NCI-H526 (cell line): ENCODE measurements around the gene DGKB.

Source experiments
- DNase-seq, 2 experiments: peaks; one replicate each; lab custom pipeline; 2025; lab: John Stamatoyannopoulos, UW

The DGKB gene

DNA sequence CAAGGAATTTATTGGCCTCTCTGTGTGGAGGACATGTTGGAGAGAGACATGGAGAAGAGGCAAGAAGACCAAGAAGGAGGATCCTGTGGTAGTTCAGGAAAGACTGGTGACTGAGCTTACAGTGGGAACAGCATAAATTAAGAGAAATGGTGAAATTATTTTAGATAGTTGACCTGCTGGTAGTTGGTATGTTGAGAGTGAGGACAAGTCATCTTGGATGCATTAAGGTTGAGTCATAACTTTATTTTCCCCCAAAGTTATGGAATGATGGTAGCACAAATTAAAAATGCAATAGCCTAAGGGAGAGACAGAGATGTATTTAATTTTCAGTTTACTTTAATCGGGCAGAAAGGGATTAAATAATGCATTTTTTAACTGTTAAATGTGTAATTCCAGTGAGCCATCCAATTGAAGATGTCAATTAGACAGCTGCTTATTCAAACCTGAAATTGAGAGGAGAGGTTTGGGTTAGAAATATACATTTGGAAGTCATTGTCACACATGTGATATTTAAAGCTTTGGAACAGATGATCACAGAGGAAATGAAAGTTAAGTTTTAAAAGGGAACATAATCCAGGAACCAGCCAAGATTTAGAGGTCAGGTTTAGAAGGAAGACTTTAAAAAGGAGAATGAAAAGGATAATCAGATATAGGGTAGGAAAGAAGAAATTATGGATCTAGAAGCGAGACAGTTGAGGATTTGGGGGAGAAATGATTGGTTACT lies 80.6 kb downstream of the DGKB start:
- DNase-seq = no peak

DNA sequence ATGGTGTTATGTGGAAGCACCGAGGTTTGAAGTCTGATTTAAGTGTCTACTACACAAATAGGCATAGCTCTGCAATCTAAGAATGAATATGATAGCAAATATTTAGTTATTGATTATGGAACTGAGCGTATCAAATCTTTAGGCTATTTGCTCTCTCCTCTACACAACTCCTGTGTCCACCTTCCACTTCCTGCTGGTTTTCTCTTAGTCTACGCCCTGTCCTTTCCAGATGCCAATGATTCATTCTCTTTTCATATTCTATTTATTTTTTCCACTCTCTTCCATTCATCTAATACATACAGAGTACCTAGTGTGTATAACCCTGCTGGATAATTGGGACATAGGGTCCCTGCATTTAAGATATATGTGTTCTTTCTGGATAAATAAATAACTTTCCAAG lies 83.7 kb downstream of the DGKB start:
- DNase-seq = no peak

DNA sequence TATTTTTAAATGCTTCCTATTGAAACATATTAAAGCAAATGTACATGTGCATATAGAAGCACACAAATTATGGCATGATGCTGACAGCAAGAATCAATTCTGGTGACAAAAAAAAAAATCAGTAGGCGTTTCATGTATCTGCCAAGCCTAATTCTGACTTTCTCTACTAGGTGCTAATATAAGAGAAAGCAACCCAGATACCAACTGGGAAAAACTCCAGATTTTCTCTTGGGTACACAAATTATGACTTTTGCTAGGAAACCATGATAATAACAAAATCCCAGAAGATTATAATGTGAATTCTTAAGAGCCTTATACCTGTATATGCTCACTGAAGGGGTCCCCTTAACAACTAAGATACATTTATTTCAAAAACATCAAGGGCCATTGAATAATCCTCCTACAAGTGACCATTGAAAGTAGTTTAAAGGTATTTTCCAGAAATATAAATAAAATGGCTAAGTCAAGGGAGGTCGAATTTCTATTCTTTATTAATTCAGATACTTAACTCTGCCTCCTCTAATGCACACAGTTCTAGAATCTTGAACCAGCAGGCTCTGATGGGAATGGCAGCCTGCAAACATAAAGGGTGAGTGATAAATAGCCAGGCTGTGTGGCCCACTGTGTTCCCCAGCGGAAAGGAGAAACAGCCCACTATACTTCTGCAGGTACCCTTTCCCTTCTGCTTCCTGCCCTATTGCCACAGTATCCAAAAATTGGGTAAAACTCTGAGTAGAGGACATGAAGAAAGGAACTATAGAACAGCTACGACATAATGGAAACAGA lies 84.5 kb downstream of the DGKB start:
- DNase-seq = no peak

DNA sequence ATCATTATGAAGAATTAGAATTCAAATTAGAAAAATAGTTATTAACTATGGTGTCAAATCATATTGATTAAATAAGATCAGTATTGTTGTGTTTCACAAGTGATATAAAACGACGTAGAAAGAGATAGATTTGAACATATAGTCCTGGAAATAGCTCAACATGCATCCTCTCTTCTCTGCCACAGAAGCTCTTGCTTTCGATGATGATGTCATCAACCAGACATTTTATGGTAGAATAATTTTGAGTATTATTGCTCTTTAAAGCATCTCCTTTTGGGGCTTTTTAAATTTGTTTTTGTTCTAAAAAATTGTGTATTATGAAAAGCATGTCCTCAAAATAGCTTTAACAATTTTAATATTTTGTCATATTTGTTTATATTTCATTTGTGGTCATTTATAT lies 95.0 kb downstream of the DGKB start:
- DNase-seq = no peak

DNA sequence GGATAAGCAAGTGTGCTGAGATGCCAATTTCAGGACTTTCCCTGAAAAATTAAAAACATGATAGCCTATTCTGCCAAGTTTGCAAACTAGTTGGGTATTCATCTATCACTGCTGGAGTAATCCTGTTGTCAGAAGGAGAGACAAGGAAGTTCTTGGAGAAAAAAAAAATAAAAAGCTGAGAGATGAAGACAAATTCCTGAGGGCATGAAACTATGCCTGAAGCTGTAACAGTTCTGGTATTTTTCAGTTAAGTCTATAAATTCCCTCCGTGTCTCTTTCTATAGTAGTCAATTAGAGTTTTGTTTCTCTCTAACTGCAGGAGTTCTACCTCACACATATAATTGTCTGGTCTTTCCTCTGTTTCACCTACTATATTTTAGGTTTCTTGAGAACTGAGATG lies 95.7 kb downstream of the DGKB start:
- no peak for DNase-seq

DNA sequence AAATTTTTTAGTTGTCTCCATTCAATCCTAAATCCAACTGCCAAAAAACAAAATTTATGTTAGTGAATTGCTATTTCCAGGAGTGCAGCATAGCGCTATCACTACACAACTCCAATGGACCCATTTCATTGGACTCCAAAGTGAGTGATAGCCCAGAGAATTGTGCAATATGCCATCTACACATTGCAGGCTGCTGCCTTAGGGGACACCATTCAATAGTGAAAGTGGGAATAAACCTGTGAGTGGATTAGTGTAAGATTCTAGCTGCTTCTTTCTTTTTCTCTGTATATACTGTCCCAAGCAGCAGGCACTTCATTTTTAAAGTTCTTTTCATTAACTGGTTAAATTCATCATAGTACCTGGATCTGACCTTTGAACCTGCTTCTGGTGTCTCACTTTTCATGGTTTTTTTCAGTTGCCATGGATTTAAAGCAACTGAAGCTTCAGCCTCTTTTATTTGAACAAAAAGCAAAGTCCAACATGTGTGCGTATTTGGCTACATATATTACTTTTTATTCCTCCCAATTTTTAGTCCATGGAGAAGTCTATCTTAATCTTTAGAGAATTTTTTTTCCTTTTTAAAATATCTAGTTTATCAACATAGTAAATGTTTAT lies 97.3 kb downstream of the DGKB start:
- no peak for DNase-seq

DNA sequence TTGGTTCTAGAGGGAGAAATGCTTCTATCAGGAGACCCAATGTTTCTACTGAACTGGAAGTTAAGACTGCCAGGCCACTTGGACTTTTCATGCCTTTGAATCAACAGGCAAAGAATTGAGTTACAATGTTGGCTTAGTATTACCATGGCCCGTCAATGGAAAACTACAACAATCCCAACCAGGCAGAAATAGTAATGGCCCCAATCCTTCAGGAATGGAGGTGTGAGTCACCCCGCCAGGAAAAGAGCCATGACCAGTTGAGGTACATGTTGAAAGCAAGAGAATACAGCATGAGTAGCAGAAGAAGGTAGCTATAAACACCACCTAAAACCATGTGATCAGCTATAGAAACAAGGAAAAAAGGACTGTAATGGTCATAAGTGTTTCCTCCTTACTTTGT lies 101.9 kb downstream of the DGKB start:
- no peak for DNase-seq

DNA sequence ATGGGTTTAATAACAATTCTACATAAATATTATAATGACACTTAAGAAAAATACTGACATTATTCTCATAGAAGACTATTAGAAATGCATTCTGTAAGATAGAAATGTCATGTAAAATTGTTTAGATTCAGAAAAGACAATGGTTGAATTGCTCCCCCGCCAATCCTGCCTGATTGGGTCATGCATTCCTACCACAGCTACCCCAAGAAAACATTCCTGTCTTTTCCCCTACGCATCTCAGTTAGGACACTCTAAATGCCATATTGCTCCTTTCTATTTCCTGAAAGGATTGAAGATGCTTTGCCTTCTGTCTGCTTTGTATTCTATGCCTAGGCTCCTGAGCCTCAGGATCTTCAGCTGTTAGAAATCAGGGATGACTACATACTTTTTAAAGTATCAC lies 109.4 kb downstream of the DGKB start:
- DNase-seq = no peak

DNA sequence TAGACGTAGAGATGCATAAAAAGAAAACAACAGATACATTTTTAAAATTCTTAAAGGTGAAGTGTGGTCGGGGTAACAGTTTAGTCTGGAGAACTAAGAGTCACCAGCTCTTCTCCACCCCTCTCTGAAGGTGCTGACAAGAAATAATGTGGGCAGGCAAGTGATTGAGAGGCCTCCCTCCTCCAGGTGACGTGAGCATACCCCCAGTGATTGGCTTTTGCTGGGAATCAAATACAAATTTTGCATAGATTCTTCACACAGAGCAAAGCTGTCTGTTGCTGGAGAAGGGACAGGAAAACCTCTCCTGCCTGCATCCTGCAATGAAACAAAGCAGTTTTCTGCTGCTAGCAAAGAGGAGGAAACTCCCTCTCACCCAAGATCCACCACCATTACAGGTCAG lies 115.0 kb downstream of the DGKB start:
- no peak for DNase-seq

DNA sequence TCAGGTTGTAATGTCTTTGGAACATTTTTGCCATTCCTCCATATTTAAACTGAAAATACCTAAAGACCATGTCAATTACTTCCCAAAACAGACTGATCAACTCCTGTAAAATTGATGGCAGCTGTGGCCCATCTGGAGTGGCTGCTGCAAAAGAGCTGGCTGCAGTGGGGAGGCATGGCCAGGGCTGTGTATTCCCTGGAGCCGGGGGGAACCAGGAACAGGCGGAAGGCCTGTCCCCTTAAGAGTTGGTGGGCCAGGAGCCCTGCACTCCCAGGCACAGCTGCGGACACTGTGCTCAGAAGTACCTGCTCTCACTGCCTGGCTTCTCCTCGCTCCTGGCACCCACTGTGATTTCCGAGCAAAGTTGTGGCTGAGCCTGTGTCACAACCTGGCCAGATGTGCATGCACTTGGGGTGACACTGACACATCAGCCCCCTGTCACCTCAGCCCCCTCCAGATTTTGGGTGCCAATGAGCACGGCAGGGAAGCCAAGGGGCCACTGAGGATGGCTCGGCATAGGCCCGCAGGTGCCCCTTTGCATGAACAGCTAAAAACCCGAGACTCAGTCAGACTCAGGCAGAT lies 116.1 kb downstream of the DGKB start:
- peak in 1 of 2 experiments; percentile 0 for DNase-seq

DNA sequence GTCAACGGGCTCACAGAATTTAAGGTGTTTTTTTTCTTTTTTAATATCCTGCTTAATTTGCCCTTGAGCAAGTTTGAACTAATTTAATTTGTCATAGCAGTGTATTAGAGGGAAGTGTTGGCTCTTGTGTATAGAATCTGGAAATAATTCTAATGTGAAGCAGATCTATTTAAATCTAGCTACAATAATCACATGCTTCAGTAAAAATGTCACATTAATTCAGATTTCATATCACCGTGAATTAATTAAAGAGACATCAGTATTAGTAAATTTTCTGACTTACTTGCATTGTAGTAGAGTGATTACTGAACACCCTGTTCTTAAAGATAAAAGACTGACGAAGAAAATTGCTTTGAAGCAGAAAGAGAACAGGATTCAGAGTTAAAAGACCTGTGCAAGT lies 124.7 kb downstream of the DGKB start:
- DNase-seq = no peak

DNA sequence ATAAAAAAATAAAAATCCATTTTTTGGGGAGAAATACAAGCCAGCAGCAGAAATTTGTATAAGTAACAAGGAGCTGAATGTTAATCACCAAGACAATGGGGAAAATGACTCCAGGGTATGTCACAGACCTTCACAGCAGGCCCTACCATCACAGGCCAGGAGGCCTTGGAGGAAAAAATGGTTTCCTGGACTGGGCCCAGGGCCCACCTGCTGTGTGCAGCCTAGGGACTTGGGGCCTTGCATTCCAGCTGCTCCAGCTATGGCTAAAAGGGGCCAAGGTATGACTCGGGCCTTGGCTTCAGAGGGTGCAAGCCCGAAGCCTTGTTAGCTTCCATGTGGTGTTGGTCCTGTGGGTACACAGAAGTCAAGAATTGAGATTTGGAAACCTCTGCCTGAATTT lies 126.3 kb downstream of the DGKB start:
- DNase-seq = no peak

DNA sequence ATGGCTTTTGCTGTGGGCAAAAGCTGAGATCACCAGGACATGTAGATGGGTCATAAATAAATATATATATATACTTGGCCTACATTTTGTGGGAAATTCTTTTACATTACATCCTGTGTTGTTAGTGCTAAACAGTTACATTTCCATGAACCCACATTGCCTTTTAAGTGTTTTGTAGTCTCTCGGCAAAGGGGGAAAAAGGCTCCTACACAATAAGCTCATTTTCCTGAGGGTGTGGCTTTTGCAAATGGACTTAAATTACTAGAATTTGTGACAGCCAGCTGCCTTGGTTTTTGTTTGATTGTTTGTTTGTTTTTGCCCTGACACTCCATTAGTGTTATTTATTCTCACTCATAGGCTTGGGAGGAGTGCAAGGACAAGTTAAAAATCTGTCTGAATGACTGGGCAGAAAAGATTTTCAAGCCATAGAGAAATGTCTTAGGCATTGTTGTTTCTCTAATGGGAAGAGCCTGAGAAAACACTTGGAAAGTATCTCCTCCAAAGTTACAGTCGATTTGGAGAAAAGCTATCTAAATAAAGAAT lies 128.8 kb downstream of the DGKB start:
- DNase-seq = no peak

DNA sequence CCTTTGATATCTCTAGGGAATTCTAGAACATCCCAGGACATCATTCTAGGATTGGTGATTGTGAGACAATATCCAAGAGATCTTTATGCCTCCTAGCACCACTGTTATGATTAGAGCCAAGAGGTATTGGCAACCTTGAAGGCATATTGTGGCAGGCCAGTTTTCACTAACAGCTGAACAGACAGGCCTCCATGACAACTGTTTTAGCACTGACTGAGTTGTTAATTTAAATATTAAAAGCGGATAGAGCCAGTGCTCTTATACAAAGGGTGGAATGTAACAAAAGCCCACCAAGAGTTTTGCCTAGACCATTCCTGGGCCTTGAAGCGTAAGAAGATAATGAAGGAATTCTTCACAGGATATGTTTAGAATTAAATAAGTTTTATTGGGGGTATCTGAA lies 131.9 kb downstream of the DGKB start:
- DNase-seq = no peak

DNA sequence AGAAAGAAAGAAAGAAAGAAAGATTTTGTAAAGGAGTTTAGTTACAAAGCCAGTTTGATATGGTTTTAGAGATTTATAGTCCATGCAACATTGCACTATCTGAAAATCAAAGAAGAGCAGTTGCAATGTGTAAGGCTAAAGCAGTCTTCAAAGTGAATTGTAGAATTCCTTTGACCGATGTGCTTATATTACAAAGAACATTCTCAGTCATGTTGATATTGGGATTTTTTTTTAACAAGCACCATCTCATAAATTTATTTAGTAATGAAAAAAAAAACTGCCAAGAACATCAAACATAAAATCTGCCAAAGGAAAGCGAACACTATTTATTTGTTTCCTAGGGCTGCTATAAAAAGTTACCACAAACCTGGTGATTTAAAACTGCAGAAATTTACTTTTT lies 133.3 kb downstream of the DGKB start:
- no peak for DNase-seq

DNA sequence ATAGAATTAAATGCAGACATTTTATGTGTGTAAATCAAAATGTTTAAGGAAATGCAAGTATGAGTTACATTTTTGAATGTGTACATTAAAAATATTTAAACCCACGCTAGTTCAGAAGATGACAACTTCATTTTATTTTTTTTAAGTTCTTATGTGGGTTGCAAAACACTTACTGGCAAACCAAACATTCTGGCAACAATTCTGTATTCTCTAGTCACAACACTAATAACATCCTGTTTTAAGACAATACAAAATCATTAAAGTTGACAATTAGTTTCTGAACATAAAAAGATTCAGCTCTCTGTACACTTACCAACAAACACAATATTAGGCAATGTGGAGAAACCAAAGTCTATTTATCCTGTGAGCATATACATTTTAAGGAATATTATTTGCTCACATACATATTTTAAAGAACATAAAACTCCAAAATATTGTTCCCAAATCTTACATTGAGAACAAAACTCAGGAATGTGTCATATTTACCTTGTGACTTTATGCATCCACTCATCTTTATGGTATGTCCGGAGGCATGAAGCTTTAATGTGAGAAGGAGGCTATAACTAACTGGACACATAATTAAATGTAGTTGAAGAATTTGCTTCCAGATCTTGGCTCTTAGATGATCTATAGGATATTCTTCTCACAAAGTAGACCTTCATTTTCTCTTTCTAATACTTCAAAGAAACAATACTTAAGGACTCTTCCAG lies 134.7 kb downstream of the DGKB start:
- DNase-seq = no peak

DNA sequence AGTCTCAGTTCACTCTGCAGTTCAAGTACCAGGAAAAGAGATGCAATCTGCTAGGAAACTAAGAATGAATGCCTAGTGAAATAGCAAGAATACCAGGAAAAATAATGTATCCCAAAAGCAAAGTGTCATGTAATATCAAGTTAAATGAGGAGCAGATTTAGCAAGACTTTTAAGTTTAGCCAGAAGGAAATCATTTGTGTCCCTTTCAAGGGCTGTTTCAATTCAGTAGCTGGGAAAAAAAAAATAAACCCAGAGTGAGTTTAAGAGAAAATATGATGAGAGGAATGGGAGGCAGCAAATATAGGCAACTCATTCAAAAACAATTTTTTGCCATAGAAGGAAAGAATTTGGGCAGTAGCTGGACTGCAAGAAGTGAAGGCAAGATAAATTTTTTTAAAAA lies 135.8 kb downstream of the DGKB start:
- no peak for DNase-seq

DNA sequence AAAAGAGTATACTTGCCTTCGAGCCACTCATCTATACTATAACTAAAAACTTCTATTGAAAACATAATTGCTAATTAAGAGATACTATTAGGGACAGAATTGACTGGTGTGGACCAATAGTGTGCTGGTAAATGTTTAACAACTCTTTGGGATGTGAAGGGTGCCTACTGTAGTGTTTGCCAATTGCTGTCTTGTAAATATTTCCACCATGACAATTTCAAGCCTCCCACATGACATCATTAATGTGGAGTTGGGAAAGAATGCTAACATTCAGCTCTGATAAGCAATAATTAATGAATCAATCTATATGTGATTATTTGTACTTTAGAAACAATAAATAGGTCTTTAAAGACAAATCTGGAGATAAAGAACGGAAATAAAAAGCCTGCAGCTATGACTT lies 136.8 kb downstream of the DGKB start:
- no peak for DNase-seq

DNA sequence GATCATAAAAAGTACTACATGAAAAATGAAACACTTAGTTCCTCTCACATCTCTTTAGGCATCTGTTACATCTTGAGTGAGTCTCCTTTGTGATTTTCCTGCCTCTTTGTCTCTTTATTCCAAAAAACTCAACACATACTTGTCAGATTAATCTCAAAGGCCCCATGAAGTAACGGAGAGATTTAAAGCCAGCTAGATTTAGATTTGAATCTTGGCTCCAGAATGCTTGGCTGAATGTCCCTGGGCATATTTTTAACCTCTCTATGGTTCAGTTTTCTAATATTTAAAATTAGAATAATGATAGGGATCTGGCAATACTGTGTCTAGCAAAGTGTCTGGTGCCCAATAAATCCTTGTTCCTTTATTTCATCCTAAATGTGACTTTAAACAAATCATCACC lies 140.0 kb downstream of the DGKB start:
- DNase-seq = no peak

DNA sequence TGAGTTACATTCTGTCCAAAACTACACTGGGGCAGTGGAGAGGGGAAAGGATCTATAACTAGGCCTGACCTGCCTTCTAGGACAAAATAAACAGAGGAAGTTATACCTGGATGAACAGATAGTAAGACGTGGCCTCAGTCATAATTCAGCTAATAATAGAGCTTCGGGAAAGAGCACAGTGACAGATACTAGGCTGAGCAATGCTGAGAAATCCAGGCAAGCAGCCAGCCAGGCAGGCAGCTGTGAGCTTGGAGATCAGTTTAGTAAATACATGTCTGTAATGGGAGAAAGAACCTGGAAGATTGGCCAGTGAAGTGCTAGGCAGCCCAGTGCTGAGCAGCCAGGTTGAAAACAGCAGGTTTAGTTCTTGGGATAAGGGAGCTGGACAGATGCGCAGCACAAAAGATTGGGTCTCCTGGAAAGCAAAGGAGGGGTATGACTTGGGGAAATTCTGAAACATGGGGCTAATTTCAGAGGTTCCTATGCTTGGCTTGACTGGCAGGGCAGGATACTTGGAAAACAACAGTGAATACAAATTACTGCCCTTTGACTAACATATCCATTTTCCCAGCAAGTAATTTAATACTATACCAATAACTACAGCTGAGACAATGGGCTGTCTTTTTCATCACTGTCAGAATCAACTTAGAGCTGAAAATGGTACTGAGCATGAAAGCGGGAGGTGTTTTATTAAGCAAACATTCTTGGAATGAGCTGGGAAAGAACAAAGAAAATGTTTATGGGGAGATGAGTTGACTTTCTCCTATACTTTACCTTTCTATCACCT lies 140.8 kb downstream of the DGKB start:
- DNase-seq = peak; percentile 14 to 22
